Parathyroid adenoma (tissue), 2 donors: Measurements from ENCODE around the gene KIAA1614.

ENCODE experiments used
- H2AFZ ChIP-seq: fragments of 300-600 bp; sonication (generic); one replicate; pipeline ENCODE4 v1.7.0; 2017; ENCODE audit warnings: antibody characterized with exemption, mild to moderate bottlenecking
- H3K27ac ChIP-seq: fragments of 300-600 bp; sonication (generic); one replicate; pipeline ENCODE4 v1.7.0; 2017
- H3K27me3 ChIP-seq: fragments of 300-600 bp; sonication (generic); one replicate; pipeline ENCODE4 v1.7.0; 2017; ENCODE audit warnings: low read length; ENCODE audit not compliant: control insufficient read depth, insufficient read depth
- H3K36me3 ChIP-seq: fragments of 300-600 bp; sonication (generic); one replicate; pipeline ENCODE4 v1.7.0; 2017; ENCODE audit warnings: low read length; ENCODE audit not compliant: control insufficient read depth, insufficient read depth
- H3K4me1 ChIP-seq: fragments of 300-600 bp; sonication (generic); one replicate; pipeline ENCODE4 v1.7.0; 2017; ENCODE audit warnings: control low read depth
- H3K4me2 ChIP-seq: fragments of 300-600 bp; sonication (generic); one replicate; pipeline ENCODE4 v1.7.0; 2017; ENCODE audit warnings: low read length
- H3K4me3 ChIP-seq: fragments of 300-600 bp; sonication (generic); one replicate; pipeline ENCODE4 v1.7.0; 2017; ENCODE audit warnings: low read depth, low read length
- H3K79me2 ChIP-seq: fragments of 300-600 bp; sonication (generic); one replicate; pipeline ENCODE4 v1.7.0; 2017; ENCODE audit warnings: control low read depth
- H3K9ac ChIP-seq: fragments of 300-600 bp; sonication (generic); one replicate; pipeline ENCODE4 v1.7.0; 2017; ENCODE audit warnings: mild to moderate bottlenecking
- H3K9me3 ChIP-seq: fragments of 300-600 bp; sonication (generic); one replicate; pipeline ENCODE4 v1.7.0; 2017; ENCODE audit warnings: low read length; ENCODE audit not compliant: control insufficient read depth
- TF ChIP-seq, protein P1 (sequence below): fragments of 300-600 bp; sonication (generic); IDR thresholded peaks from one replicate; pipeline ENCODE4 v1.7.0; 2017; ENCODE audit warnings: antibody characterized with exemption, mild to moderate bottlenecking
- donor health status: primary hyperparathyroidism.

KIAA1614 gene, protein sequence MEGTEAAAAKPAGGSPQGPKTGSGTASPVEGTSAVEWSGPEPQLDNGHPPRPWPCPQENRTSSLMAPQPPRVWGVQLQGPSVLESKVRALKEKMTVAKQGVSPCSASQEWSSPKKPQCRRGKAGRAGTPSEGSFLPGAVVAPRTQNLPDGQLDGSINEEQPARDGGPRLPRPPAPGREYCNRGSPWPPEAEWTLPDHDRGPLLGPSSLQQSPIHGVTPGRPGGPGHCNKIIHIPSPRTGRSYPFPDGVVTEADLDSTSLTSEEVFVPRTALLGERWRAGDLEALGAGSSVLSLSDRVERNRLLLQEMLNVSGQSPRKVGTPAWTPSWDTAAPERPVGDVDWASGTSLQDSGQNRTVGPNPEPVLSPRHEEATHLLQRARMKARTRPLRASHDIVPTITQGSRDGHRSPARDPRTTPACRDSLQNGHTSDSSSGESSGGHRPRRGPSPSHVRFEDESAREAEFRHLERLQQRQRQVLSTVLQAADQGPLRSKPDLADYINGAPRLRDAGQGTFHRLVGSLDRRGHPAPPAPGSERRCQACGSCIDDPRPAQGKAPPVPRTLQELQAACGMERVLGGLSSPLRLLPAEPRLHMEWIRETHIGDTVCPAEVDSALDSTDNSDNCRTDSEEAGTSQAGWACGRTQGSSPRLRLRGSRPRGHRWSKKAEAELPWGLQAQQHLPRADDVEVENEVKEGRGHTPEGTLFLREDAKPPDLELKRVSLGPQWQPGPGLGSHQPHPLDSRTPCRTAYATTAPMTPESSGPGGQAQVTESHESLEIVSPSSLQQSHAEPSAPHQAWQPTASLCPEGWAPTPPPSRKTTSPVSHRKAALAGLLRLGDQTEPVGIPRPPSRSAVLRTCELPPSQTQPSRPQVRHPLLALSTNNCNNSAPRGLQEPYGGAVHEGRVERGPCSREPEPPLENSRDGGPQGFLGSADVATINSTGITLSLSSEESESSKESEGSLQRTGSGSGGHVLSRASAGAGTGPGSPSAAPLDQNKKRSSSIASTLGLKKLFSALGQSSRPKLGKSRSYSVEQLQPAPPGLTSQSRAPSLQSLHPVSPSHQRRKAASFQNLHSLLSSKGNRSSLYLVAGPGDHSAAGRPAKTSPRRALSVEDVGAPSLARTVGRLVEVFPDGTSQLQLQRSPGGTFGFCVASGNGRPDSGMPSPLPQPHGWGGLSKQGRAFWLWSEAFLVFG

DNA sequence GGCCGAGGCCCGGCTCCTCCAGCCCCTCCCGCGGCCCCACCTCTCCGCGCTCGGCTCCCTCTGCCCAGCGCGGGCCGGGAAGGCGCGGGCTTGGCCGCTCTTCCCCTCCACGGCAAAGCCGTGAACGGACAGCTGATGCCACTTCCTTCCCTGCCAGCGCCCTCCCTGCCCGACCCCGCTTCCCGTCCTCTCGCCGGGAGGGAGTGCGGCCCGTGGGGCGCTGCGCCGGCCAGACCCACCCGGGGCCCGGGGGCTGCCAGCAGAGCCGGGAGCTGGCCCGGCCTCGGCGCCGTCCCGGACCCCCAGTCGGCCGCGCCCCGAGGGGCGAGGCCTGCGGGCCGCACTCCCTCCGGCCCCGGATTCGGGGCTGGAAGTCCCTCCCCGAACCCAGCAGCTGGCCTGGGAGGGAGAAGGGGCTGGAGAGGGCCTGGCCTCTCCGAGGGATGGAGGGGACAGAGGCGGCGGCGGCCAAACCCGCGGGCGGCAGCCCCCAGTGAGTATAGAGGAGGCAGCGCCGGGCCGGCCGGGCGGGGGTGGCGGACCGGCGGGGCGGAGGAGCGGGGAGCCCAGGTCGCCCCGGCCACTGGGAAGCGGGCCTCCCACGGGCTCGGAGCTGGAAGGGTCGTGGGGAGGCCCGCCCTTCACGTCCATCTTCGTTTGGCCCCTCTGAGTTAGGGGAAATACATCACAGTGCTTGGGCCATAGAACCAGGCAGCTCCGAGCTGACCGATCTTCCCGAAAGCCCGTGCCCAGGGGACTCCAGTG lies at the start of gene KIAA1614:
TSS of gene KIAA1614 (plus strand) at position 97 of the 765 bp plus-strand sequence. CDS start at position 444, 347 bp downstream.
- H3K36me3 ChIP-seq, result no peaks in the 10 kb centered on the region
- H2AFZ ChIP-seq, result peak within 1 kb of the TSS; percentile 85
- TF ChIP-seq, protein P1, sequence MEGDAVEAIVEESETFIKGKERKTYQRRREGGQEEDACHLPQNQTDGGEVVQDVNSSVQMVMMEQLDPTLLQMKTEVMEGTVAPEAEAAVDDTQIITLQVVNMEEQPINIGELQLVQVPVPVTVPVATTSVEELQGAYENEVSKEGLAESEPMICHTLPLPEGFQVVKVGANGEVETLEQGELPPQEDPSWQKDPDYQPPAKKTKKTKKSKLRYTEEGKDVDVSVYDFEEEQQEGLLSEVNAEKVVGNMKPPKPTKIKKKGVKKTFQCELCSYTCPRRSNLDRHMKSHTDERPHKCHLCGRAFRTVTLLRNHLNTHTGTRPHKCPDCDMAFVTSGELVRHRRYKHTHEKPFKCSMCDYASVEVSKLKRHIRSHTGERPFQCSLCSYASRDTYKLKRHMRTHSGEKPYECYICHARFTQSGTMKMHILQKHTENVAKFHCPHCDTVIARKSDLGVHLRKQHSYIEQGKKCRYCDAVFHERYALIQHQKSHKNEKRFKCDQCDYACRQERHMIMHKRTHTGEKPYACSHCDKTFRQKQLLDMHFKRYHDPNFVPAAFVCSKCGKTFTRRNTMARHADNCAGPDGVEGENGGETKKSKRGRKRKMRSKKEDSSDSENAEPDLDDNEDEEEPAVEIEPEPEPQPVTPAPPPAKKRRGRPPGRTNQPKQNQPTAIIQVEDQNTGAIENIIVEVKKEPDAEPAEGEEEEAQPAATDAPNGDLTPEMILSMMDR, result no peak
- no peaks in the 10 kb centered on the region for H3K4me1 ChIP-seq
- no peaks in the 10 kb centered on the region for H3K27me3 ChIP-seq
- no peak within 1 kb of the TSS for H3K27ac ChIP-seq
- no peaks in the 10 kb centered on the region for H3K79me2 ChIP-seq
- H3K9ac ChIP-seq, result no peak within 1 kb of the TSS
- peak within 1 kb of the TSS; percentile 36 for H3K4me3 ChIP-seq
- no peaks in the 10 kb centered on the region for H3K9me3 ChIP-seq
- H3K4me2 ChIP-seq, result peak within 1 kb of the TSS; percentile 69

DNA sequence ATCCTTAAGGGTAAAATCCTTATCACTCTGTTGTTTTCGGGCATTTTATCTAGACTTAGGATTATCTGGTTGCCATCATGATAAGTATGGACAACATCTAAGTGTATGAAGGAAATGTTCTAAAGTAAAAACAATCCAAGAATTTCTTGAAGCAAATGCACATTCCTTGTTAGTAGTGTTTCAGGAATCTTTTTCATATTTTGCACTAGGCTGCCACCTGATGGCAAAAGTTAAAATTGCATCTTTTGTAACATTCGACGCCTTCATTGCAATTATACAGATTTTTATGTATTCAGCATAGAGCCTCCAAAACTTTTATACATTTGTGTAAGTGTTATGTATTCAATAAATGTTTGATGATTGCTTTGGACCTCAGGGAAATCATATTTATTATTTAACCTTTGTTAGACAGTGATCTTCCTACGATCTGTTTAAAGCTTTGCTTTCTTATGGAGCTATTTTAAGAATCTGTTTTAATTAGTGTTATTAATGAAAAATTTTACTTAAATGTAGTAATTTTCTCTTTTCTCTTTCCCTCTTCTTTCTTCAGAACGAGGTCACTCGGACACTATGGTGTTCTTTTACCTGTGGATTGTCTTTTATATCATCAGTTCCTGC lies 49.4 kb upstream of the KIAA1614 start:
- Histone ChIP-seq H3K9me3 (no peaks in the 10 kb centered on the region), H2AFZ (no peak overlapping the region), H3K9ac (no peak overlapping the region), H3K36me3 (no peaks in the 10 kb centered on the region), H3K79me2 (no peaks in the 10 kb centered on the region), H3K27me3 (no peaks in the 10 kb centered on the region), H3K4me2 (no peak overlapping the region), H3K4me1 (no peaks in the 10 kb centered on the region), H3K27ac (no peak overlapping the region), H3K4me3 (no peak overlapping the region)
- TF ChIP-seq, protein P1, result peak; percentile 53

DNA sequence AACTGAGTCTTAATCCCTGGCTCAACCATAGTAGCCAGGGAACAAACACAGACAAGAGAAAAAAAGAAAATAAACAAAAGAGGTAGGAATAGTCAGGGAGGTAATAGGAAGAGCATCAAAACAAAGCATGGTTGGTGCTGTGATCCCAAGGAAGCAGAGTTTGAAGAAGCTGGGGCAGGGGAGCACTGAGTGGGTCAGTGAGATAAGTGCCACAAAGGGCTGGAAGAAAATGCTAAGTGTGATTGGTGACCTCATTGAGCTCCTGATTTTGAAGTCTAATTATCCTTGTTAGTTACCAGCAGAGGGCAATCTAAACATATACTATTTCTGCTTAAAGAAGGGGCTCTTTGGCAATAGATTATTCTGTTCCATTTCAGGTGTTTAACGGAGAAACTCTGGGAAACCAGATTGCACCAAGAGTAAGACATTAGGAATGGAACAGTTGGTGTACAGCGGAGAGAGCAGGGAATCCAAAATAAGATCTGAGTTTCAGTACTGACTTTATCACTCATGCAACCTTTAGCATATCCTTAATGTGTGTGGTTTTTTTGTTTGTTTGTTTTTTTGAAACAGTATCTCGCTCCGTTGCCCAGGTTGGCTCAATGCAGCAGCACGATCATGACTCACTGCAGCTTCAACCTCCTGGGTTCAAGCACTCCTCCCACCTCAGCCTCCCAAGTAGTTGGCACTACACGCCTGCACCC lies 30.7 kb upstream of the KIAA1614 start:
- TF ChIP-seq, protein P1, result no peak
- Histone ChIP-seq H3K27me3 (no peaks in the 10 kb centered on the region), H3K9ac (no peak overlapping the region), H2AFZ (no peak overlapping the region), H3K9me3 (no peaks in the 10 kb centered on the region), H3K4me2 (no peak overlapping the region), H3K4me1 (no peaks in the 10 kb centered on the region), H3K36me3 (no peaks in the 10 kb centered on the region), H3K79me2 (no peaks in the 10 kb centered on the region), H3K4me3 (no peak overlapping the region), H3K27ac (no peak overlapping the region)
